Breast epithelium (tissue), 3 donors: ENCODE data around the gene TM7SF2.

Source experiments
- POLR2A ChIP-seq: fragments of 450-650 bp; IDR thresholded peaks from one replicate; pipeline ENCODE4 v1.6.1; 2016; ENCODE audit warnings: antibody characterized with exemption, mild to moderate bottlenecking, moderate library complexity
- POLR2AphosphoS5 ChIP-seq, 3 donors: sonication (generic); formaldehyde crosslinking; IDR thresholded peaks; one replicate each; pipeline ENCODE4 v1.6.1; 2017; ENCODE audit warnings: antibody characterized with exemption in 3 of 3
- TF ChIP-seq, protein P1 (sequence below), 3 donors: fragments of 450-650 bp; IDR thresholded peaks; one replicate each; pipeline ENCODE4 v1.5.1; 2016 to 2017; ENCODE audit warnings: antibody characterized with exemption in 3 of 3, mild to moderate bottlenecking in 3 of 3, moderate library complexity in 3 of 3

DNA sequence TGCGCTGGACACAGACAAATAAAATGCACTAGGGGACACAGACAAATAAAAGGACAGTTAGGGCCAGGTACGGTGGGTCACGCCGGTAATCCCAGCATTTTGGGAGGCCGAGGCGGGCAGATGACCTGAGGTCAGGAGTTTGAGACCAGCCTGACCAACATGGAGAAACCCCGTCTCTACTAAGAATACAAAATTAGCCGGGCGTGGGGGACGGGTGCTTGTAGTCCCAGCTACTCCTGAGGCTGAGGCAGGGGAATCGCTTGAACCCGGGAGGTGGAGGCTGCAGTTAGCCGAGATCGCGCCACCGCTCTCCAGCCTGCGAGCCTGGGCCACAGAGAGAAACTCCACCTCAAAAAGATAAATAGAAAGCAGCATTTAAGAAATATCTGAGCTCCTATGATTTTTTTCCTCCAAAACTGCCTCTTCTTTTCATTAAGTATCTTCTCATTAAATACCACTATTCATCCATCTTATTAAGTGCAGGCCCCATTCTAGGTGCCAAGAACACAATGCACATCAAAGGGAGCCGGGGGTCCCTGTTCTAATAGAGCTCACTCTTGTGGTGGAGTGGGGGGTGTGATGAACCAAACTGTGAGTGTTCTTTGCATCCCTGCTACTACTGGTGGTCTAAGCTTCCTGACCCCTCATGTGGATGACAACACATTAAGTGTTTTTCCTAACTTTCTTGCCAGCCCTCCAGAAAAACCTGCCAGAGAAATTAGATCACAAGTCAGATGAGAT, 6.6 kb downstream of the TM7SF2 start:
- TF ChIP-seq POLR2A (no peak), POLR2AphosphoS5 (IDR thresholded peaks at IDR 0.05) (no peak)
- TF ChIP-seq, protein P1, sequence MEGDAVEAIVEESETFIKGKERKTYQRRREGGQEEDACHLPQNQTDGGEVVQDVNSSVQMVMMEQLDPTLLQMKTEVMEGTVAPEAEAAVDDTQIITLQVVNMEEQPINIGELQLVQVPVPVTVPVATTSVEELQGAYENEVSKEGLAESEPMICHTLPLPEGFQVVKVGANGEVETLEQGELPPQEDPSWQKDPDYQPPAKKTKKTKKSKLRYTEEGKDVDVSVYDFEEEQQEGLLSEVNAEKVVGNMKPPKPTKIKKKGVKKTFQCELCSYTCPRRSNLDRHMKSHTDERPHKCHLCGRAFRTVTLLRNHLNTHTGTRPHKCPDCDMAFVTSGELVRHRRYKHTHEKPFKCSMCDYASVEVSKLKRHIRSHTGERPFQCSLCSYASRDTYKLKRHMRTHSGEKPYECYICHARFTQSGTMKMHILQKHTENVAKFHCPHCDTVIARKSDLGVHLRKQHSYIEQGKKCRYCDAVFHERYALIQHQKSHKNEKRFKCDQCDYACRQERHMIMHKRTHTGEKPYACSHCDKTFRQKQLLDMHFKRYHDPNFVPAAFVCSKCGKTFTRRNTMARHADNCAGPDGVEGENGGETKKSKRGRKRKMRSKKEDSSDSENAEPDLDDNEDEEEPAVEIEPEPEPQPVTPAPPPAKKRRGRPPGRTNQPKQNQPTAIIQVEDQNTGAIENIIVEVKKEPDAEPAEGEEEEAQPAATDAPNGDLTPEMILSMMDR (IDR thresholded peaks at IDR 0.05): peak in 1 of 3 donors; percentile 10
